NB4 (cell line): Measurements from ENCODE around the gene SLC20A1.
"Not testable (repeated sequence)": the region's sequence is repeated elsewhere in the genome, so short reads cannot be mapped to it uniquely, and the experiment has no call there.

ENCODE experiments used
- DNase-seq: peaks from one replicate; pipeline ENCODE4 v3.0.0; 2010; ENCODE audit warnings: low read depth
- H3K4me3 ChIP-seq: one replicate; pipeline ENCODE4 v1.5.1; 2011; ENCODE audit warnings: mild to moderate bottlenecking, low read depth, low read length, moderate library complexity
- MAX ChIP-seq: IDR thresholded peaks from 2 replicates; pipeline ENCODE4 v1.6.1; 2011; ENCODE audit warnings: low read depth, low read length
- MYC ChIP-seq: IDR thresholded peaks from 2 replicates; pipeline ENCODE4 v1.6.1; 2011; ENCODE audit warnings: low read depth, low read length
- POLR2A ChIP-seq: IDR thresholded peaks from 2 replicates; pipeline ENCODE4 v1.6.1; 2011; ENCODE audit warnings: mild to moderate bottlenecking; ENCODE audit not compliant: insufficient read length; ENCODE audit errors: extremely low read depth
- TF ChIP-seq, protein P1 (sequence below): IDR thresholded peaks from one replicate; pipeline ENCODE4 v1.5.1; 2012; ENCODE audit warnings: low read depth, low read length

Gene SLC20A1

GRCh38 chr2:112706170-112706664 is 60.5 kb downstream of the SLC20A1 start:
- TF ChIP-seq POLR2A (no peak), MAX (peak; percentile 96), MYC (peak; percentile 97)
- TF ChIP-seq, protein P1, sequence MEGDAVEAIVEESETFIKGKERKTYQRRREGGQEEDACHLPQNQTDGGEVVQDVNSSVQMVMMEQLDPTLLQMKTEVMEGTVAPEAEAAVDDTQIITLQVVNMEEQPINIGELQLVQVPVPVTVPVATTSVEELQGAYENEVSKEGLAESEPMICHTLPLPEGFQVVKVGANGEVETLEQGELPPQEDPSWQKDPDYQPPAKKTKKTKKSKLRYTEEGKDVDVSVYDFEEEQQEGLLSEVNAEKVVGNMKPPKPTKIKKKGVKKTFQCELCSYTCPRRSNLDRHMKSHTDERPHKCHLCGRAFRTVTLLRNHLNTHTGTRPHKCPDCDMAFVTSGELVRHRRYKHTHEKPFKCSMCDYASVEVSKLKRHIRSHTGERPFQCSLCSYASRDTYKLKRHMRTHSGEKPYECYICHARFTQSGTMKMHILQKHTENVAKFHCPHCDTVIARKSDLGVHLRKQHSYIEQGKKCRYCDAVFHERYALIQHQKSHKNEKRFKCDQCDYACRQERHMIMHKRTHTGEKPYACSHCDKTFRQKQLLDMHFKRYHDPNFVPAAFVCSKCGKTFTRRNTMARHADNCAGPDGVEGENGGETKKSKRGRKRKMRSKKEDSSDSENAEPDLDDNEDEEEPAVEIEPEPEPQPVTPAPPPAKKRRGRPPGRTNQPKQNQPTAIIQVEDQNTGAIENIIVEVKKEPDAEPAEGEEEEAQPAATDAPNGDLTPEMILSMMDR, result no peak
- no peak overlapping the region for H3K4me3 ChIP-seq
- DNase-seq, result peak; percentile 99

DNA sequence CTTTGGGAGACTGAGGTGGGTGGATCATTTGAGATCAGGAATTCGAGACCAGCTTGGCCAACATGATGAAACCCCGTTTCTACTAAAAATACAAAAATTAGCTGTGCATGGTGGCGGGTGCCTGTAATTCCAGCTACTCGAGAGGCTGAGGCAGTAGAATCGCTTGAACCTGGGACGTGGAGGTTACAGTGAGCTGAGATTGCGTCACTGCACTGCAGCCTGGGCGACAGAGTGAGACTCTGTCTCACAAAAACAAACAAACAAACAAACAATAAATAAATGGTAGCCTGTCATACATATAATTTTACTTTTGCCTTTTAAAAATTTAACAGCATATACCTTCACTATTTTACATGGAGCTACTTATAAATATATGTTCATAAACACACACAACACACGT is 61.2 kb downstream of the SLC20A1 start:
- H3K4me3 ChIP-seq, DNase-seq: not testable (repeated sequence)

DNA sequence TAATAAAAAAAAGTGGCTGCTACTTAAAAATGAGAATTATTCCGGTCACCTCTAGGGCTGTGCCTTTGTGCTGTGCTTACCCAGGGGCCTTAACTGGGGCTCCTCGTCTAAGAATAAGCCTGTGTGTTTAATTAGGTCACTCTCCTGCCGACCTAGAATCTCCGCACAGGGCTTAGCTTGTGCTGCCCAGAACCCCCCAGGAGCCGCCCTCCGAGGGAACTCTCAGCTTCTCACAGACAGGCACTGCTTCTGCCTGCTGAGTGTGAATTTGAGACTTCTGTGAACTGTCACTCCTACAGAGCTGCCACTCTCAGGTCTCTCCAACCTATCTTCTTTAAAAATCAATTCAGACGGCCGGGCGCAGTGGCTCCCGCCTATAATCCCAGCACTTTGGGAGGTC is 63.2 kb downstream of the SLC20A1 start:
- no peak for TF ChIP-seq POLR2A
- no peak for TF ChIP-seq MYC
- TF ChIP-seq, protein P1, result no peak
- TF ChIP-seq MAX, result no peak
- H3K4me3 ChIP-seq, result no peak overlapping the region

GRCh38 chr2:112709703-112710102 is 64.0 kb downstream of the SLC20A1 start:
- no peak overlapping the region for H3K4me3 ChIP-seq
- DNase-seq, result no peak
- no peak for TF ChIP-seq MAX
- TF ChIP-seq, protein P1, result no peak
- no peak for TF ChIP-seq POLR2A
- TF ChIP-seq MYC, result no peak

More for the DNA sequence above, 63.2 kb downstream of the SLC20A1 start:
- no peak for DNase-seq

DNA sequence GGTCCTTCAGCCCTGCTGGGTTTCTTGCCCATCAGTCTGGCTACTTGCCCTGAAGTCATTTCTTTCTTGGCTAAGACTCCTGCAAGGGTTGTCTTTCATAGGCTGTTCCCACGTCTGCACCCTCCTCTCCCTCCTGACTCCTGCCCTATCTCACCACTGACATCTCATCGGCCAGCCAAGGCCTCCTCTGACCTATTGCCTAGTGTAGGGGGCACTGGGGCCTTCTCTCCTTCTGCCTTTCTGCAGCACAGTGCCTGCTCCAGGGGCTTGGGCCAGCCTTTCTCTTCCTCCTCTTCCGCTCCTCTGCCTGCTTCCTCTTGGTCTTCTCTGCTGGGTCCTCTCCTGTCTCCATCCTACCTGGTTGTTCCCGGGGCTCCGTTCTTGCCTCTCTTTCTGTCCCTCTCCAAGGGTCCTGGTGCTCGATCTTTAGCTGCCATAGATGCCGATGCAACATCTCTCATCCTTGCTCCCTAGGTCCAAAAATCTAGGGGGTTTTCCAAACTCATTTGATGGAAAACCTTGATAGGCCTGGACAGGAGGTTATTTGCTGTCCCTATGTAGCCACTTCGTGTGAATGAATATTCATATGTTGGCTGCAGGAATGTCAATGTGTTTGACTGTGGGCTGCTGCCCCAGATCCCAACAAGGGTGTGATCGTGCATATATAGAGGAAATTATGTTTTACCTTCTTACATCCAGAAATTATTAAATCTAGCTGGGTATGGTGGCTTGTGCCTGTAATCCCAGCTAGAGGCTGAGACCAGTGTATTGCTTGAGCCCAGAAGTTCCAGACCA is 65.4 kb downstream of the SLC20A1 start:
- no peak for DNase-seq
- no peak overlapping the region for H3K4me3 ChIP-seq
- TF ChIP-seq MYC (no peak), MAX (no peak), POLR2A (no peak)
- TF ChIP-seq, protein P1, result no peak

DNA sequence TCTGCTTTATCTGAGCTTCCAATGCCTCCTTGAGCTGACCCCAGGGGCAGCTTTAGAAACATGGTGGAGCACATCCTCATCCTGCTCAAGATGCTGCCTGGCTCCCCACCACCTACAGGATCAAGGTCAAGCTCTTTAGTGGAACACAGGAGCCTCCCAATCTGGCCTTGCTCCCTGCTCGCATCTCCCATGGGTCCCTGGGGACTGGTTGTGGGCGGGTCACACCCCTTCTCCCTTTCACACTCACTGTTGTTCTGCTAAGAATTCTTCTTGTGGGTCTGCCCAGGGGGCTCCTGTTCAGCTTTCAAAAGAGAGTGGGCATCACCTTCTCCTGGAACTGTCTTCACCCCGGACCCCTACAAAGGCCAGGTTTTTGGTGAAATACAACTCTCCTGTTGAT is 66.7 kb downstream of the SLC20A1 start:
- TF ChIP-seq, protein P1, result no peak
- TF ChIP-seq POLR2A (no peak), MAX (no peak), MYC (no peak)
- H3K4me3 ChIP-seq, result no peak overlapping the region

More for the DNA sequence above, 66.7 kb downstream of the SLC20A1 start:
- peak; percentile 69 for DNase-seq
